ENCODE results near the gene TMEM39B.
"Not testable (repeated sequence)": the region's sequence is repeated elsewhere in the genome, so short reads cannot be mapped to it uniquely, and the experiment has no call there.

Gene TMEM39B

GRCh38 chr1:32051706-32052105 is 21.0 kb upstream of the TMEM39B start:
- no peak for DNase-seq (ENCODE audit: low read depth)
- TF ChIP-seq CTCF (IDR thresholded peaks at IDR 0.05; ENCODE audit: control insufficient read depth, insufficient read depth, low read depth, low read length, missing control alignments): no peak
- no peak overlapping the region for H3K4me3 ChIP-seq (ENCODE audit: control insufficient read depth, low read depth, low read length)

- no peak for DNase-seq (ENCODE audit: low read depth)
- TF ChIP-seq CTCF (IDR thresholded peaks at IDR 0.05; ENCODE audit: control insufficient read depth, insufficient read depth, low read depth, low read length, missing control alignments): no peak
- H3K4me3 ChIP-seq (ENCODE audit: control insufficient read depth, low read depth, low read length): no peak overlapping the region
Observed at GRCh38 chr1:32052887-32053286, 19.9 kb upstream of the TMEM39B start.

GRCh38 chr1:32055416-32055815 is 17.3 kb upstream of the TMEM39B start:
- DNase-seq (ENCODE audit: low read depth): no peak
- no peak overlapping the region for H3K4me3 ChIP-seq (ENCODE audit: control insufficient read depth, low read depth, low read length)
- no peak for TF ChIP-seq CTCF (IDR thresholded peaks at IDR 0.05; ENCODE audit: control insufficient read depth, insufficient read depth, low read depth, low read length, missing control alignments)

GRCh38 chr1:32056598-32056997 is 16.1 kb upstream of the TMEM39B start:
- DNase-seq (ENCODE audit: low read depth): no peak

GRCh38 chr1:32060914-32061313 is 11.8 kb upstream of the TMEM39B start:
- TF ChIP-seq CTCF (IDR thresholded peaks at IDR 0.05; ENCODE audit: control insufficient read depth, insufficient read depth, low read depth, low read length, missing control alignments): no peak
- DNase-seq (ENCODE audit: low read depth): no peak
- no peak overlapping the region for H3K4me3 ChIP-seq (ENCODE audit: control insufficient read depth, low read depth, low read length)

More at GRCh38 chr1:32056598-32056997, 16.1 kb upstream of the TMEM39B start:
- H3K4me3 ChIP-seq (ENCODE audit: control insufficient read depth, low read depth, low read length): no peak overlapping the region
- no peak for TF ChIP-seq CTCF (IDR thresholded peaks at IDR 0.05; ENCODE audit: control insufficient read depth, insufficient read depth, low read depth, low read length, missing control alignments)

GRCh38 chr1:32062867-32063230 is 9.9 kb upstream of the TMEM39B start:
- H3K4me3 ChIP-seq (ENCODE audit: control insufficient read depth, low read depth, low read length): no peak overlapping the region
- TF ChIP-seq CTCF (IDR thresholded peaks at IDR 0.05; ENCODE audit: control insufficient read depth, insufficient read depth, low read depth, low read length, missing control alignments): no peak
- no peak for DNase-seq (ENCODE audit: low read depth)

- H3K4me3 ChIP-seq (ENCODE audit: control insufficient read depth, low read depth, low read length): no peak overlapping the region
- DNase-seq (ENCODE audit: low read depth): peak; percentile 35
- peak; percentile 56 for TF ChIP-seq CTCF (IDR thresholded peaks at IDR 0.05; ENCODE audit: control insufficient read depth, insufficient read depth, low read depth, low read length, missing control alignments)
Observed at GRCh38 chr1:32063261-32063681, 9.5 kb upstream of the TMEM39B start.

GRCh38 chr1:32065613-32066488 is 6.9 kb upstream of the TMEM39B start:
- DNase-seq (ENCODE audit: low read depth); H3K4me3 ChIP-seq (ENCODE audit: control insufficient read depth, low read depth, low read length): not testable (repeated sequence)
